ENCODE results near the gene RYR3. TPM values are rescaled to one million over a fixed set of nuclear protein-coding genes. Genes with fewer than 3 reads are reported as not detected.

RYR3 gene
- total and polyA plus RNA-seq, 2 donors (not counting 1 experiment from before 2014, with no cell fraction given): not detected

GRCh38 chr15:33561407-33561806 lies 250.6 kb downstream of the RYR3 start:
- no peak for ATAC-seq (ENCODE audit: low read depth)
- WGBS (ENCODE audit: insufficient coverage): no CpG with 5 or more reads among the region's 3 CpGs
- H3K27me3 Mint-ChIP-seq: peaks cover 7% of the 10 kb centered on the region

GRCh38 chr15:33561967-33562366 lies 251.2 kb downstream of the RYR3 start:
- TF ChIP-seq CTCF (IDR thresholded peaks at IDR 0.05) (no peak), EZH2 (IDR thresholded peaks at IDR 0.05; ENCODE audit: borderline replicate concordance, insufficient read depth, low read depth, low read length, poor library complexity, severe bottlenecking) (no peak)

More at GRCh38 chr15:33561407-33561806, 250.6 kb downstream of the RYR3 start:
- POLR2A ChIA-PET: no interaction called here
- H3K4me2 ChIP-seq (replicated peaks; ENCODE audit: low read depth, low read length, poor library complexity, severe bottlenecking): no peak overlapping the region
- TF ChIP-seq CTCF (IDR thresholded peaks at IDR 0.05) (no peak), EZH2 (IDR thresholded peaks at IDR 0.05; ENCODE audit: borderline replicate concordance, insufficient read depth, low read depth, low read length, poor library complexity, severe bottlenecking) (no peak)
- H2AFZ ChIP-seq (ENCODE audit: insufficient read depth, low read depth, low read length, poor library complexity, severe bottlenecking): no peak overlapping the region
- no peaks in the 10 kb centered on the region for H3K36me3 ChIP-seq (replicated peaks in 1 of 2; ENCODE audit: control extremely low read depth in 1 of 2, control insufficient read depth in 1 of 2, extremely low read depth in 1 of 2, insufficient read depth in 2 of 2, low read length in 1 of 2)
- H3K4me1 ChIP-seq (ENCODE audit: control insufficient read depth in 2 of 2, insufficient read depth in 2 of 2, low read length in 2 of 2): no peaks in the 10 kb centered on the region
- H3K9ac ChIP-seq (ENCODE audit: low read length): no peak overlapping the region
- H3K4me3 ChIP-seq (ENCODE audit: control extremely low read depth in 1 of 5, extremely low read depth in 1 of 5, insufficient read depth in 1 of 5, low read depth in 2 of 5, low read length in 4 of 5): no peak overlapping the region
- H3K27ac ChIP-seq (ENCODE audit: low read length in 2 of 2): no peak overlapping the region
- no peaks in the 10 kb centered on the region for H3K79me2 ChIP-seq (ENCODE audit: control insufficient read depth, insufficient read depth, low read length)
- H3K27me3 ChIP-seq (replicated peaks in 1 of 4; ENCODE audit: control extremely low read depth in 1 of 4, control insufficient read depth in 3 of 4, insufficient read depth in 4 of 4, low read length in 3 of 4): no peaks in the 10 kb centered on the region
- Mint-ChIP-seq H3K4me1 (no peaks in the 10 kb centered on the region), H3K4me3 (no peak overlapping the region), H3K9me3 (ENCODE audit: insufficient read depth) (no peaks in the 10 kb centered on the region), H3K27ac (no peak overlapping the region)
- CTCF ChIA-PET: no interaction called here
- no peak for DNase-seq
- intact Hi-C loops (cut with micrococcal nuclease): no loop called here
- peaks cover 0 to 2% (median 0%) of the 10 kb centered on the region in 3 donors for H3K9me3 ChIP-seq (ENCODE audit: control extremely low read depth in 1 of 3, control insufficient read depth in 2 of 3, insufficient read depth in 1 of 3, low read length in 2 of 3)
- H4K20me1 ChIP-seq (ENCODE audit: control insufficient read depth, insufficient read depth, low read length, poor library complexity, severe bottlenecking): no peaks in the 10 kb centered on the region

More at GRCh38 chr15:33561967-33562366, 251.2 kb downstream of the RYR3 start:
- Histone ChIP-seq H4K20me1 (ENCODE audit: control insufficient read depth, insufficient read depth, low read length, poor library complexity, severe bottlenecking) (no peaks in the 10 kb centered on the region), H3K4me3 (ENCODE audit: control extremely low read depth in 1 of 5, extremely low read depth in 1 of 5, insufficient read depth in 1 of 5, low read depth in 2 of 5, low read length in 4 of 5) (no peak overlapping the region), H3K4me1 (ENCODE audit: control insufficient read depth in 2 of 2, insufficient read depth in 2 of 2, low read length in 2 of 2) (no peaks in the 10 kb centered on the region), H3K36me3 (replicated peaks in 1 of 2; ENCODE audit: control extremely low read depth in 1 of 2, control insufficient read depth in 1 of 2, extremely low read depth in 1 of 2, insufficient read depth in 2 of 2, low read length in 1 of 2) (no peaks in the 10 kb centered on the region), H3K79me2 (ENCODE audit: control insufficient read depth, insufficient read depth, low read length) (no peaks in the 10 kb centered on the region), H2AFZ (ENCODE audit: insufficient read depth, low read depth, low read length, poor library complexity, severe bottlenecking) (no peak overlapping the region), H3K9ac (ENCODE audit: low read length) (no peak overlapping the region), H3K27ac (ENCODE audit: low read length in 2 of 2) (no peak overlapping the region), H3K9me3 (ENCODE audit: control extremely low read depth in 1 of 3, control insufficient read depth in 2 of 3, insufficient read depth in 1 of 3, low read length in 2 of 3) (peaks cover 0 to 2% (median 0%) of the 10 kb centered on the region in 3 donors), H3K27me3 (replicated peaks in 1 of 4; ENCODE audit: control extremely low read depth in 1 of 4, control insufficient read depth in 3 of 4, insufficient read depth in 4 of 4, low read length in 3 of 4) (no peaks in the 10 kb centered on the region), H3K4me2 (replicated peaks; ENCODE audit: low read depth, low read length, poor library complexity, severe bottlenecking) (no peak overlapping the region)
- Mint-ChIP-seq H3K4me1 (no peaks in the 10 kb centered on the region), H3K9me3 (ENCODE audit: insufficient read depth) (no peaks in the 10 kb centered on the region), H3K4me3 (no peak overlapping the region), H3K27ac (no peak overlapping the region), H3K27me3 (peaks cover 7% of the 10 kb centered on the region)
- POLR2A ChIA-PET: no interaction called here
- DNase-seq (no peak), ATAC-seq (ENCODE audit: low read depth) (no peak)
- 94% methylated on average over 2 of the region's 5 CpGs for WGBS (ENCODE audit: insufficient coverage)
- intact Hi-C loops (cut with micrococcal nuclease): no loop called here
- CTCF ChIA-PET: no interaction called here
